Measurements from ENCODE around the gene KRTAP10-1. TPM values are rescaled to one million over a fixed set of nuclear protein-coding genes. Genes with fewer than 3 reads are reported as not detected.

KRTAP10-1 gene
- polyA plus RNA-seq (2011; rRNA removed) (not detected in 2 replicates), polyA plus RNA-seq (2017; fragmentation: RNase III; extraction: RNeasy Plus Mini Kit Qiagen cat#74134 plus additional on column Dnase treatment) (not detected in 3 replicates), polyA minus RNA-seq (2011; rRNA and poly(A)+ RNA removed) (not detected in 2 replicates)
- polyA plus RNA-seq (2012; cell fraction: cytosol; rRNA removed): not detected in 2 replicates
- not detected in 2 replicates for polyA plus RNA-seq (2012; cell fraction: nucleus; rRNA removed)

- Histone ChIP-seq H3K27ac (no peak within 1 kb of the TSS), H3K4me3 (no peak within 1 kb of the TSS), H3K4me2 (no peak within 1 kb of the TSS), H3K9me3 (peaks cover 15% of the 10 kb centered on the region; the same call in 2 of the 3 replicates), H3K4me1 (no peaks in the 10 kb centered on the region)
- TF ChIP-seq HES2 (IDR thresholded peaks at IDR 0.05) (no peak), RARB (CRISPR knock-in tag; IDR thresholded peaks at IDR 0.05) (no peak), REST (IDR thresholded peaks at IDR 0.05) (no peak), NR3C1 (IDR thresholded peaks at IDR 0.05) (no peak), MAZ (IDR thresholded peaks at IDR 0.05; ENCODE audit: borderline replicate concordance, low read depth, low read length) (no peak), KDM5A (IDR thresholded peaks at IDR 0.05) (no peak), RFX5 (IDR thresholded peaks at IDR 0.05) (no peak), RCOR1 (IDR thresholded peaks at IDR 0.05; ENCODE audit: low read depth, low read length) (no peak), TFCP2L1 (CRISPR knock-in tag; IDR thresholded peaks at IDR 0.05) (no peak), JUN (IDR thresholded peaks at IDR 0.05) (no peak)
- POLR2A ChIA-PET: no interaction called here
- CTCF ChIA-PET: no interaction called here
- ATAC-seq (no peak), DNase-seq (ENCODE audit: low read depth in 1 of 2, low spot score in 1 of 2) (no peak), FAIRE-seq (no peak)
- 60% methylated on average over 14 of the region's 21 CpGs for WGBS (ENCODE audit: missing lambda C conversion rate)
These were observed at the start of gene KRTAP10-1 for GRCh38 chr21:44539991-44540666. Gene KRTAP10-1, minus strand, starts transcription at chr21:44540195. Its CDS starts 45 bp downstream, at chr21:44540150.

GRCh38 chr21:44589094-44589493 lies 49.1 kb upstream of the KRTAP10-1 start:
- no peak overlapping the region for H3K27ac ChIP-seq
- no peaks in the 10 kb centered on the region for H3K4me1 ChIP-seq
- POLR2A ChIA-PET: no interaction called here
- 50% methylated on average over 2 of the region's 2 CpGs for WGBS (ENCODE audit: missing lambda C conversion rate)
- DNase-seq (ENCODE audit: low read depth in 1 of 2, low spot score in 1 of 2) (no peak), ATAC-seq (no peak), FAIRE-seq (no peak)
- H3K4me2 ChIP-seq: no peak overlapping the region
- CTCF ChIA-PET: no interaction called here
- H3K4me3 ChIP-seq: no peak overlapping the region
- TF ChIP-seq ESRRA (IDR thresholded peaks at IDR 0.05; ENCODE audit: borderline replicate concordance, low read length) (no peak), SMC3 (IDR thresholded peaks at IDR 0.05) (no peak)
- no peaks in the 10 kb centered on the region for H3K9me3 ChIP-seq

GRCh38 chr21:44585892-44586291 lies 45.9 kb upstream of the KRTAP10-1 start:
- WGBS (ENCODE audit: missing lambda C conversion rate): 33% methylated on average over 3 of the region's 3 CpGs
- Histone ChIP-seq H3K4me1 (no peaks in the 10 kb centered on the region), H3K4me2 (no peak overlapping the region), H3K4me3 (no peak overlapping the region), H3K9me3 (peaks cover 10% of the 10 kb centered on the region; the same call in 2 of the 3 replicates), H3K27ac (no peak overlapping the region)
- ATAC-seq (no peak), FAIRE-seq (no peak), DNase-seq (ENCODE audit: low read depth in 1 of 2, low spot score in 1 of 2) (no peak)
- ChIA-PET POLR2A (no interaction called here), CTCF (no interaction called here)
- TF ChIP-seq E2F6 (IDR thresholded peaks at IDR 0.05; ENCODE audit: borderline replicate concordance, low read depth) (no peak), HDAC2 (IDR thresholded peaks at IDR 0.05) (no peak), PHF8 (IDR thresholded peaks at IDR 0.05; ENCODE audit: borderline replicate concordance, low read depth) (no peak), HEYL (CRISPR knock-in tag; IDR thresholded peaks at IDR 0.05) (no peak), ELK1 (IDR thresholded peaks at IDR 0.05; ENCODE audit: low read depth, low read length) (no peak), ZC3H11A (IDR thresholded peaks at IDR 0.05) (no peak), HOXB5 (CRISPR knock-in tag; IDR thresholded peaks at IDR 0.05) (no peak), NFE2L2 (conservative IDR thresholded peaks at IDR 0.05; ENCODE audit: low read length) (no peak), SMC3 (IDR thresholded peaks at IDR 0.05) (no peak), SREBF2 (IDR thresholded peaks at IDR 0.05) (no peak), ESRRA (IDR thresholded peaks at IDR 0.05; ENCODE audit: borderline replicate concordance, low read length) (no peak)

Data from A549 (cell line).